Amniotic stem cell (primary cell): Measurements from ENCODE around the gene ACTA1.
"Not testable (repeated sequence)": the region's sequence is repeated elsewhere in the genome, so short reads cannot be mapped to it uniquely, and the experiment has no call there.

Experiments
- DNase-seq: peaks from one replicate; lab custom pipeline; 2025; lab: John Stamatoyannopoulos, UW

ACTA1 gene

DNA sequence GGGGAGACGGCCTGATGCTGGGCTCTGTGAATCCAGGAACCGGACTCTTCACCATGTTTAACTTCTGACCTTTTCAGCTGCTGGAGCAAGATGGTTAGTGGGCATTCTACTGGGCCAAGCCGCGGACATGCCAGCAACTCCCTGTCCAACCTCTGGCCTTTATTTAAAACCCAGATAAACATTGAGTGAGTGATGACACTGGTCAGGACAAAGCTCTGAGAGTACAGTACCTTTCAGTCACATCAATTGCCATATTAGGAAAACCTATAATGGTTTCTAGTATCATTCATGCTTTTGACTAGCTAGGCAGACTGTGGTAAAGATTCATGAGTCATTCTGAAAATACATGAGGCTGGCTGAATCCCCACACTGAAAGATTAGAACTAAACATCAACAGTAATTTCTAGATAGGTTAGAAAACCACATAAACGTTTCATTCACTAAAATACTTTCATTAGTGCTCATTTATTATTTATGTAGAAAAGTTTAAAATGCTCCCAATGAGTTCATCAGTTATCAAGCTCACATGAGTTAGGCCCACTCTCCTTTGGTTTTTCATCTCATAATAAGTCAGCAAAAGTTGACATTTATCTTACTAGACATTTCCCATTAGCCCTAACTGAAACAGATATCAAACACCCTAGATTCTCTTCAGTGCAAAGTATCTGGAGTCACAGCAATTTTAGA, 7.1 kb upstream of the ACTA1 start:
- DNase-seq, result no peak

DNA sequence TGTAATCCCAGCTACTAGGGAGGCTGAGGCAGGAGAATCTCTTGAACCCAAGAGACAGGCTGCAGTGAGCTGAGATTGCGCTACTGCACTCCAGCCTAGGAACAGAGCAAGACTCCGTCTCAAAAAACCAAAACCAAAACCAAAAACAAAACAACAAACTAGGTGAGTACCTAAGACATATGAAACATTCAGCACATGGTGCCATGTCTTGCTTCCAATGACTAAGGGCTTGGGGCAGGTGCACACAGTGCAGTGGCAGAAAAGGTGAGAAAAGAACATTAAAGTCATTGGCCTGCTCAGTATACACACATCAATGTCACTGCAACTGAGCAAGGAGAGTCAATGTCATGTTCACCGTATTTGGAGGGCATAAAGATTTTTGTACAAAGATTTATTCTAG, 4.1 kb upstream of the ACTA1 start:
- no peak for DNase-seq

DNA sequence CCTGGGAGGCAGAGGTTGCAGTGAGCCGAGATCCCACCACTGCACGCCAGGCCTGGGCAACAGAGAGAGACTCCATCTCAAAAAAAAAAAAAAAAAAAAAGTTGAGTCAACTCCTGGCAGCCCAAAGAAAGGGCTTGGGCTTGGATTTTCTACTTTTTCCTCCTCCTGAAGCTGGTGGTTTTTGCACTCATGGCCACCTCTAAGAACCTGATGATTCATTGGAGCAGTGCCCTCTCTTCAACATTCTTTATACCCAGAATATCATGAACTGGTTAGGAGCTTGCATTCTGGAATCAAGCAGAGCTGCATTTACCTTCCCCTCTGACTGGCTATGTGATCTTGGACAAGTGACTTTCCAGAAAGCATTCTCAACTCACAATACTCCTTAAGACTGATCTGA, 3.5 kb upstream of the ACTA1 start:
- DNase-seq, result no peak

DNA sequence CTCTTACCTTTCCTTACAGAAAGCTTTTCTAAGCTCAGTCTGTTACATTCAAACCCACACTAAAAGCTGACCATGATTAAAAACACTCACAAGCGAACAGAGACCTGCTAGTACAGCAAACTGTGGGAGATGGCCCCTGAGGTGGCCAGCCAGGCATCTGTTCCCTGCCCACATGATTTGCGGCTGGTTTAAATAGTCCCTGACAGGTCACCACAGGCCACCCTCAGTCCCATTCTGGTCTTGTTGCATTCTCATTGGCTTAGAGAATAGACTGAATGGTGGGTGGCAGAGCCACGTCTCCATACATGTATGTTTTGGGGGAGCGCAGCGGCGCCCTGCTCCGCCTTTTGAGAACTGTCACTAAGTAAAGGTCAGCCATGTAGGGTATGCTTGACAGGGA, 2.3 kb upstream of the ACTA1 start:
- DNase-seq, result no peak

DNA sequence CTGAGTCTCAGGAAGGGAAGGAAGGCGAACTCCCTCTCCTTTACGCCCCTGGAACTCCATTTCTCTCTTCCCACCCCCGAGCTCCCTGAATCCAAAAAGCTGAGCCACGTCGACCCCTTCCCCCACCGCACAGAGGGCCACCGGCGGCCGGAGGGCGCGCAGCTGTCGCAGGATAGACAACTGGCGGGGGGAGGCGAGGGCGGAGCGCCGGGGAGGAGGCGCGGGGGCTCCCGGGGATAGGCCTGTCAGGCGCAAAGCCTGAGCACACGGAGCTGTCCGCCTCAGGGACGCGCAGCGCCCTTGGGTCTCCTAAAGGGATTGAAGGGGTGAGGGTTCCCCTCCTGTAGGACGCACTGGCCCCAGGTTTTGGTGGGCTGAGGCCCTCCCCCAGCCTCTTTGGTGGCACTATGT, 752 bp upstream of the ACTA1 start:
- no peak for DNase-seq

DNA sequence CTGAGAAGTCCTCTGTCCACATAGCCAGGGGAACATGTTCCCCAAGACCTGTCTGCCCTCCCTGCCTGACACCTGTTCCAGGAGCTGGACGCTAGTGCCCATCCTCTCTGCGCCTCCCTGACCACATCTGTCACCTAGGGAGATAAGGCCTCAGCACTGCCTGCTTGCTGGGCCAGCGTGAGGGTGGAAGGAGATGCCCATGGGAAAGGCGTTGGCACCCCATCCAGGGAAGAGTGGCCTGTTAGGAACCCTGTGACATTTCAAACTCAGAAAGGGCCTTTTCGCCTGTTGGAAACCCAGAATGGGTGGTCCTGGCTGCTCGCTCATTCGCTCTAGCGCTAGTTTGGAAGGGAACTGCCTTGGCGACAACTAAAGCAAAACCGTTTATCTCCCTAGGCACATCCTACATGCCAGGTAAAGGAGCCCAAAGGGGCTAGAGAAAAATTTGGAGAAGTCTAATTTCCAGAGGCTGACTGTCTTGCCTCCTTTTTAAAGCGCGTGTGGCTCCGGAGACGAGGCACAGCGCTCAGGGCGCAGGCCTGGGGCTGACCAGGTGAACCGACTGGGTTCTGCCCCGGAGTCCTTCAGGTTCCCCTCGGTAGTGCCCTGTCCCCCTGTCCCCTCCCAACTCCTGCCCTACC, 410 bp downstream of the ACTA1 start:
- DNase-seq, result no peak

DNA sequence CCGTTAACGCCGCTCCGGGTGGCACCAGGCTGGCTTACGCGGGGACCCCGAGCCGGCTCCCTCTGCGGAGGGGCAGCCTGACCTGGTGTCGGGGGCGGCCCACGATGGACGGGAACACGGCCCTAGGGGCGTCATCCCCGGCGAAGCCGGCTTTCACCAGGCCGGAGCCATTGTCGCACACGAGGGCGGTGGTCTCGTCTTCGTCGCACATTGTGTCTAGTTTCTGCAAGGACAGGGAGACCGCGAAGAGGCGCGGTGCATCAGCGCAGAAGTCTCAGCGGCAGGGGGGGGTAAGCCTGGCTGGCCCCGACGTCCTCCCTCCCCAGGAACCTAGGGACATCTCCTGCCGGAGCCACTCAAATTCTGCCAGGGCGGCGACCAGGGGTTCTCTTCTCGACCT, 989 bp downstream of the ACTA1 start:
- DNase-seq, result no peak

DNA sequence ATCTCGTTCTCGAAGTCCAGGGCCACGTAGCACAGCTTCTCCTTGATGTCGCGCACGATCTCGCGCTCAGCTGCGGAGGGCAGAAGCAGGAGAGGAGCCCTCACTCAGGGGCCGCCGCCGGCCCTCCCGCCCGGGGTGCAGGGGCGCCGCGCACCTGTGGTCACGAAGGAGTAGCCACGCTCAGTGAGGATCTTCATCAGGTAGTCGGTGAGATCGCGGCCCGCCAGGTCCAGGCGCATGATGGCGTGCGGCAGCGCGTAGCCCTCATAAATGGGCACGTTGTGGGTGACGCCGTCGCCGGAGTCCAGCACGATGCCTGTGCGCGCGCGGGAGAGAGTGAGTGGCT, 1.8 kb downstream of the ACTA1 start:
- DNase-seq, result no peak

DNA sequence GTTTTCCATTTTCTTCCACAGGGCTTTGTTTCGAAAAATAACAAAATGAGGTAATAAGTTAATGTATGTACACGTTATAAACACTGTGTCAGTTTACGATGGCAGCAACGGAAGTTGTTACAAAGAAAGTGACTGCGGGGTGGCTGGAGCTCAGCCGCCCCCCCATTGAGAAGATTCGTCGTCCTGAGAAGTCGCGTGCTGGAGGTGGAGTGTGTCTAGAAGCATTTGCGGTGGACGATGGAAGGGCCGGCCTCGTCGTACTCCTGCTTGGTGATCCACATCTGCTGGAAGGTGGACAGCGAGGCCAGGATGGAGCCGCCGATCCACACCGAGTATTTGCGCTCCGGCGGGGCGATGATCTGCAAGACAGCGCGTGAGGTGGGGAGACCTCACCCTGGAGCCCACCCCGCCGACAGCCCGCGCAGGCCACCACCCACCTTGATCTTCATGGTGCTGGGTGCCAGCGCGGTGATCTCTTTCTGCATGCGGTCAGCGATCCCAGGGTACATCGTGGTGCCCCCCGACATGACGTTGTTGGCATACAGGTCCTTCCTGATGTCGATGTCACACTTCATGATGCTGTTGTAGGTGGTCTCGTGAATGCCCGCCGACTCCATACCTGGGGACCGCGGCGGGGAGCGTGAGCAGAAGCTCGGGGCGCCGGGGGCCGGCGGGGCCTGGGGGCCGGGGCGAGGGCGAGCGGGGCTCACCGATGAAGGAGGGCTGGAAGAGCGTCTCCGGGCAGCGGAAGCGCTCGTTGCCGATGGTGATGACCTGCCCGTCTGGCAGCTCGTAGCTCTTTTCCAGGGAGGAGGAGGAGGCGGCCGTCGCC, 2.4 kb downstream of the ACTA1 start:
- DNase-seq, result no peak

DNA sequence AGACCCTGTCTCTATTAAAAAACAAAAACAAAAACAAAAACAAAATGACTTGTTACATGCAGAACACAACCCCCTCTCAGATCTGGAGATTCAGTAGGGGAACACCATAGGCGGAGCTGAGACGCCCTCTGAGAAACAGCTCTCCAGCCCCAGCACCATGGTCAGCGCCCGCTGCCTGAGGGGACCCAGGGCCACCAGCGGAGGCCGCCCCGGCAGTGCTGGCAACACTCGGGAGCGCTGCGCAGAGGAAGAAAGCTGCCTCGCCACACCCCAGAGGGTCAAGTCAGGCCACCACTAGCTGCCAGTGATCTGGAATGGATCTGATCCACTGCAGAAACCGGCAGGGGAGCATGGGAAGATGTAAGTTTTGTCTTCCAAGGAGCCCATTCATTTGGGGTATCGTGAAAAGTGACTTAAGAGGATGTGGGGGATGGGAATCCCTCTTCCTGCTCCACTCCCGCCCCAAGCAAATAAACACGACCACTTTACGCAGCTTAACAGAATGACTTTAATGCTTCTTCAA, 3.1 kb downstream of the ACTA1 start:
- no peak for DNase-seq

DNA sequence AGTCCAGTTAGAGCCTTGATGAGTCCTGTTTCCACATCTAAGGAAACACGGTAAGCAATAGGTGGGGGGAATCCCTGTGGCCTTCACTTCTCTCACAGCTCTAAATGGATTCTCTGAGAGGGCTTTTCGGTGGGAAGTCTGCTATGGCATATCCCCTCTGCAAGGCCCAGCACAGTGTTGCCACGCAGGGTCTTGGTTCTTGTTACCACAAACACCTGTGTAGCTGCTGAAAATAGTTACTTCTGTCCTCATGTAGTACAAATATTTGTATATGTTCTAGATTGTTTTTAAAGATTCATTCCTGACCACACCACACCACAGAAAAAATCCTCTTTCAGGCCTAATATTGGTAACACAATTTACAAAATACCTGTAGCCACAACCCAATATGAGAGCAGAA, 5.6 kb downstream of the ACTA1 start:
- DNase-seq, result no peak

DNA sequence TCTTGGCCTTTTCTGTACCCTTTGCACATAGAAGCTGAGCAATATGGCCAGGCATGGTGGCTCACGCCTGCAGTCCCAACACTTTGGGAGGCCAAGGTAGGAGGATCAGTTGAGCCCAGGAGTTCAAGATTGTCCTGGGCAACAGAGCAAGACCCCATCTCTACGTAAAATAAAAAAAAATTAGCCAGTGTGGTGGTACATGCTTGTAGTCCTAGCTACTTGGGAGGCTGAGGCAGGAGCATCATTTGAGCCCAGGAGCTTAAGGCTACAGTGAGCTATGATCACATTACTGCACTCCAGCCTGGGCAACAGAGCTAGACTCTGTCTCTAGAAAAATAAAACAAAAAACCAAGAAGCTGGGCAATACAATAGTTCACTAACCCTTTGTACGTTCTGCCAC, 6.3 kb downstream of the ACTA1 start:
- DNase-seq, result no peak

DNA sequence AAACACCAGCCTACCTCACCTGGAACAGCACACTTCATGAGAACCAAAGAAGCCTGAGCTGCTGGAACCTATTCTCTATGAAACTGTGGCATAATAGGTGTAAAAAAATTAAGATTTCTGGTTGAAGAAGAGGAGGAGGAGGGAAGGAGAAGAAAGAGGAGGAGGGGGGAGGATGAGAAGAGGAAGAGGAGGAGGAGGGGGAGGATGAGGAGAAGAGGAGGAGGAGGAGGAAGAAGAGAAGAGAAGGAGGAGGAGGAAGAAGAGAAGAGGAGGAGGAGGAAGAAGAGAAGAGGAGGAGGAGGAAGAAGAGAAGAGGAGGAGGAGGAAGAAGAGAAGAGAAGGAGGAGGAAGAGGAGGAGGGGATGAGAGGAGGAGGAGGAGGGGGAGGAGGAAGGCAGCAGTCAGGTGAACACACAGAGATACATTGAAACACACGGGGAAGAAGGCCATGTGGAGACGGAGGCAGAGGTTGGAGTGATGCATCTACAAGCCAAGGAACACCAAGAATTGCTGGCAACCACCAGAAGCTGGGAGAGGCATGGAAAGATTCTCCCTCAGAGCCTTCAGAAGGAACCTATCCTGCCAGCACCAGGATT, 8.2 kb downstream of the ACTA1 start:
- DNase-seq, result no peak

DNA sequence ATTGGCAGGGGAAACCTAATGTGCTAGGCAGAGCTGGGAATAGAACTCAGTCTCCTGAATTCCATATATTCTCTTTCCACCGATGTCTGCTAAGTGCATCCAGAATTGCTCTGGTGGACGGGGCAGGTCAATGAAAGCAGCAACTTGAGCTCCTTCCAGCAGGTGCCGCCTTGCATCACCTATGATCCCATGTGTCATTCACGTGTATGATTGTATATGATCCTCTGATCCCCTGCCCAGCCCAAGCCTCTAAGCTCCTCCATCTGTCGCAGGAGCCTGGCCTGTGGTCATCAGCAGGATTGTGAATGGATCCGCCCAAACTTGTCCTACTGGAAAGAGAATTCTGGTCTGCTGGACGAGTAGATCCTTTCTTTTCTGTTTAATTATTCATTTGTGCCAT, 13.1 kb downstream of the ACTA1 start:
- DNase-seq, result no peak

DNA sequence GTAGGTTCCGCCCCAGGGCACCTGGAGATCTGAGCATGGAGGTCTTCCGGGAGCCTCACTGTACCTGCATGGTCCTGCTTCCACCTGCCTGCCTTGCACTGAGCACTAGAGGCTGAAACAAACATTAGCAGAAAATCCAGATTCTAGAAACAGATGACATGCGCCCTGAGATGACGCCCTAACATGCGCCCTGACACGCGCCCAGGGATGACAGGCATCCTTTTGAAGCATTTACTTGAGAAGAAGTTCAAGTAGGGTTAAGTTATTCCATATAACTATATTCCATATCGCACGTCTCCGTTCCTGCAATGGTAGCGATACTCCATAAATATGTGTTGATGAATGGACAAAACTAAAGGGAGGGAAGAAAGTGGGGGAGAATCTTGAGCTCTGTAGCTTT, 13.7 kb downstream of the ACTA1 start:
- no peak for DNase-seq

DNA sequence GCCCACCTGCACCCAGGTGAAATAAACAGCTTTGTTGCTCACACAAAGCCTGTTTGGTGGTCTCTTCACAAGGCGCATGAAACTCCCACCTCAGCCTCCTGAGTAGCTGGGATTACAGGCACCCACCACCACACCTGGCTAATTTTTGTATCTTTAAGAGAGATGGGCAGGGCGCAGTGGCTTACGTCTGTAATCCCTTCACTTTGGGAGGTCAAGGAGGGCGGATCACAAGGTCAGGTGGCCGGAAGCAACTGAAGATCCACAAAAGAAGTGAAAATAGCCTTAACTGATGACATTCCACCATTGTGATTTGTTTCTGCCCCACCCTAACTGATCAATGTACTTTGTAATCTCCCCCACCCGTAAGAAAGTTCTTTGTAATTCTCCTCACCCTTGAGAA, 15.3 kb downstream of the ACTA1 start:
- not testable (repeated sequence) for DNase-seq

DNA sequence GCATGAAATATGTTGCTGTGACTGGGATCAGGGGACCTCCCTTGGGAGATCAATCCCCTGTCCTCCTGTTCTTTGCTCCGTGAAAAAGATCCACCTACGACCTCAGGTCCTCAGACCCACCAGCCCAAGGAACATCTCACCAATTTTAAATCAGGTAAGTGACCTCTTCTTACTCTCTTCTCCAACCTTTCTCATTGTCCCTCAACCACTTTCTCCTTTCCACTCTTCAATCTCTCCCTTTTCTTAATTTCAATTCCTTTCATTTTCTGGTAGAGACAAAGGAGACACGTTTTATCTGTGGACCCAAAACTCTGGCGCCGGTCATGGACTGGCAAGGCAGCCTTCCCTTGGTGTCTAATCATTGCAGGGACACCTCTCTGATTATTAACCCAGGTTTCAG, 21.1 kb downstream of the ACTA1 start:
- not testable (repeated sequence) for DNase-seq

DNA sequence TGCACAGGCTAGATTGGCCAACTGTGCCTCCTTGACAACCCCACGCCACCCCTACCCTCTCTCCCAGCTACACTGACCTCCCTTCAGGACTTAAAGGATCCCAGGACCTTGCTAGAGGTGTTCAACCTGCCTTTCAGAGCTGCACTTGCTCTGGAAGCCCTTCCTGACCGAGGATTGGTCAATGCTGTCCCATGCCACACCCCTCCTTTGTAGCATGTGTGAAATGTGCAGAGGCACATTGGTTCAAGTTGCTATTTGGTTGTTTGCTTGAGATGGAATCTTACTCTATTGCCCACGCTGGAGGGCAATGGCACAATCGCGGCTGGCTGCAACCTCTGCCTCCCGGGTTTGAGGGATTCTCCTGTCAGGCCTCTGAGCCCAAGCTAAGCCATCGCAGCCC, 21.8 kb downstream of the ACTA1 start:
- DNase-seq, result no peak

DNA sequence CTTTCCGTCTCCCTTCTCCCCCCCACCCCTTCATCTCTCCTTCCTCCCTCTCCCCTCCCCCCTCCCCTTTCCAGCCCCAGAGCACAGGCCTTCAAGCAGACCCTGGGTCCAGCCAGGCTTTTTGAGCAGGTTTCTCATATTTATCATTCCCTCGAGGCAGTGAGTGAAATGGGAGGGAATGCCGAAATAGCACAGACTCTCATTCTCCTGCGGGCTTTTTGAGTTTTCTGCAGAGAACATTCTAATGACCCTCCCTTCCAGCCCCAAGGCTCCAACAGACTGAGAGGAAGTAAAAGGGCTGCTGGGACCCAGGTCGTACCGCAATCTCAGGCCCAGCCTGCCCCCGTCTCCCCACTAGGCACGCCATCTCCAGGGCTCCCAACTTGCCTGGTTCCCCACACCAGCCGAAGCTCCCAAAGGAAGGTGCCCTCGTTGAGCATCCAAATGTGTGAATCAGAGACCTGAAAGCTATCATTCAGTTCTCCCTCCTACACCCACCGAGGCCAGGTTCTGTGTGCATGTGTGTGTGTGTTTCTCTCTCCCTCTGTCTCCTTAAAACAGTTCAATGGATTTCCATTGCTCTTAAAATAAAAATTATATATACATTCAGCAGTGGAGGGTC, 22.3 kb downstream of the ACTA1 start:
- no peak for DNase-seq

DNA sequence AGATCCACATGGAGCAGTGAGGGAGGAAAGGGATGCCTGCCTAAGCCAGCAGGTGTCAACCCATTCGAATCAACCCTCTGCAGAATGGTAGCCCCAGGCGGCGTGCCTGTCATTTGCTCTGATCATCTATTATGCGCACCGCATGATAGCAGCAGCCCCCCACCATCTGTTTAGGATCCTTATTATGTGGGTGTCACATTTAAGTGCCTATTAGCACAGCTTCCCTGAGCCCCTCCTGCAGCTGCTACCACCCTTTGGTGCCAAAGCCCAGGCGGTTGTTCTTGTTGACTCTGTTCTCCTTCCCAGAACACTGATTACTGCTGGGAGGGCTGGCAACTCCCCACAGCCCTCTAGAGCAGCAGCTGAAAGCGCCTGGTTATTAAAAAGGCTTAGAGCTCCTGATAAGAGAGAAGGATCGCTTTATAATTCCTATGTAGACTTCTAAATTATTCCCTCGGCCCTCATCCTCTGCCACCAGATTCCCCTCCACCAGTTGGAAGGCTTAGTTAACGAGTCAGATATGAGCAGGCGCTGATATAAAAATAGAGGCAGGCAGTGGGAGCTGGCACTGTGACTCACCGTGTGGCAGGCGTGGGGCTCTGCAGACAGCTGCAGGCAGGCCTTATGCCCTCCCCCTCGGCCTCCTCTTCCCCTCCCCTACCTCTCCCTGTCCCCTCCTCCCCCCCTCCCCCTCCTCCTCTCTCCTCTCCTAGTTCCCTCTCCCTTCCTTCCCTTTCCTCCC, 23.0 kb downstream of the ACTA1 start:
- DNase-seq, result peak; percentile 33

DNA sequence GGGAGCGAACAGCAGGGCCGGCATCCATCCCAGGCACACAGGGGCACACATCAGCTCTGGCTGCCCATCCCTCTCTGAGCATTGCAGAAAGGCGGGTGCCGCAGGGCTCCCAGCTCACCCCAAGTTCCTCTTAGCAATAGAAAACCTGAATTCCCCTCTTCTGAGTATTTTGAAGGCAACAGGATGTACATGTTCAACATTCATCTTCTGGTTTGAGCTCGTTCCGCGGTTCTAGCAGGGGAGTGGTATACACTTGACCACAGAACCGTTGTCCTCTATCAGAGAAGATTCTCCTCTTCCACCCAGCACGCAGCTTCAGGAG, 23.6 kb downstream of the ACTA1 start:
- no peak for DNase-seq
